ENCODE results near the gene GNG2. TPM values are rescaled to one million over a fixed set of nuclear protein-coding genes. Genes with fewer than 3 reads are reported as not detected.

GNG2 gene
- total and polyA plus RNA-seq, 10 of the 15 experiments (the other 5 are each of a cell fraction or from before 2014, with no cell fraction given) = 31.6 to 114 (median 66.4) TPM

- TF ChIP-seq REST (IDR thresholded peaks at IDR 0.05; ENCODE audit: low read depth, low read length) = no peak
- TF ChIP-seq, protein P1, sequence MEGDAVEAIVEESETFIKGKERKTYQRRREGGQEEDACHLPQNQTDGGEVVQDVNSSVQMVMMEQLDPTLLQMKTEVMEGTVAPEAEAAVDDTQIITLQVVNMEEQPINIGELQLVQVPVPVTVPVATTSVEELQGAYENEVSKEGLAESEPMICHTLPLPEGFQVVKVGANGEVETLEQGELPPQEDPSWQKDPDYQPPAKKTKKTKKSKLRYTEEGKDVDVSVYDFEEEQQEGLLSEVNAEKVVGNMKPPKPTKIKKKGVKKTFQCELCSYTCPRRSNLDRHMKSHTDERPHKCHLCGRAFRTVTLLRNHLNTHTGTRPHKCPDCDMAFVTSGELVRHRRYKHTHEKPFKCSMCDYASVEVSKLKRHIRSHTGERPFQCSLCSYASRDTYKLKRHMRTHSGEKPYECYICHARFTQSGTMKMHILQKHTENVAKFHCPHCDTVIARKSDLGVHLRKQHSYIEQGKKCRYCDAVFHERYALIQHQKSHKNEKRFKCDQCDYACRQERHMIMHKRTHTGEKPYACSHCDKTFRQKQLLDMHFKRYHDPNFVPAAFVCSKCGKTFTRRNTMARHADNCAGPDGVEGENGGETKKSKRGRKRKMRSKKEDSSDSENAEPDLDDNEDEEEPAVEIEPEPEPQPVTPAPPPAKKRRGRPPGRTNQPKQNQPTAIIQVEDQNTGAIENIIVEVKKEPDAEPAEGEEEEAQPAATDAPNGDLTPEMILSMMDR (IDR thresholded peaks at IDR 0.05 in 2 of 3, conservative IDR thresholded peaks at IDR 0.05 in 1 of 3; ENCODE audit: control insufficient read depth in 2 of 3, extremely low read depth in 1 of 3, insufficient read depth in 1 of 3, low read depth in 3 of 3, low read length in 3 of 3) = peak; percentile 50 to 60 (median 56); a peak in 5 of 6 replicates
- no peak for TF ChIP-seq ZBTB33 (IDR thresholded peaks at IDR 0.05)
Measured at GRCh38 chr14:51996148-51996746, 135.8 kb downstream of the GNG2 start (continued).
